ENCODE results near the gene SLC24A3.

DNA sequence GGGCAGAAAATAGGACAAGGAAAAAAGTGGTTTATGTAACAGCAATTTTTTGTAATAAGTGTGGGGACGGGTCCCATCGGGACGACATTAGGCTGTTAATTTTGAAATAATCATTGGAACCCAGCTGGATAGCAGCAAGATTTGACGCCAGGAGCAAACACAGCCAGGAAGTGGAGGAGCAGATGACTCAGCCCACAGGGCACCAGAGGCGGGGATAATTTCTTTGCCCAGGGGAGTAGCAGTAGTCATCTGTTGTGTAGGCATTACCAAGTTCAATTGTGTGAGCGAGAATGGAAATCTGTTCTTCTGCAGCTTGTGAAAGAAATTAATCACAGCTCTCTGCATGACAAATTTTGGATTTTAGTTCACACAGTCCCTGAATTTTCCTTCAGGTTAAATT is 523.0 kb downstream of the SLC24A3 start:
- TF ChIP-seq, protein P1, sequence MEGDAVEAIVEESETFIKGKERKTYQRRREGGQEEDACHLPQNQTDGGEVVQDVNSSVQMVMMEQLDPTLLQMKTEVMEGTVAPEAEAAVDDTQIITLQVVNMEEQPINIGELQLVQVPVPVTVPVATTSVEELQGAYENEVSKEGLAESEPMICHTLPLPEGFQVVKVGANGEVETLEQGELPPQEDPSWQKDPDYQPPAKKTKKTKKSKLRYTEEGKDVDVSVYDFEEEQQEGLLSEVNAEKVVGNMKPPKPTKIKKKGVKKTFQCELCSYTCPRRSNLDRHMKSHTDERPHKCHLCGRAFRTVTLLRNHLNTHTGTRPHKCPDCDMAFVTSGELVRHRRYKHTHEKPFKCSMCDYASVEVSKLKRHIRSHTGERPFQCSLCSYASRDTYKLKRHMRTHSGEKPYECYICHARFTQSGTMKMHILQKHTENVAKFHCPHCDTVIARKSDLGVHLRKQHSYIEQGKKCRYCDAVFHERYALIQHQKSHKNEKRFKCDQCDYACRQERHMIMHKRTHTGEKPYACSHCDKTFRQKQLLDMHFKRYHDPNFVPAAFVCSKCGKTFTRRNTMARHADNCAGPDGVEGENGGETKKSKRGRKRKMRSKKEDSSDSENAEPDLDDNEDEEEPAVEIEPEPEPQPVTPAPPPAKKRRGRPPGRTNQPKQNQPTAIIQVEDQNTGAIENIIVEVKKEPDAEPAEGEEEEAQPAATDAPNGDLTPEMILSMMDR (IDR thresholded peaks at IDR 0.05): no peak
- TF ChIP-seq POLR2A (IDR thresholded peaks at IDR 0.05): no peak
